ENCODE measurements around the gene DYRK3. TPM values are rescaled to one million over a fixed set of nuclear protein-coding genes. Genes with fewer than 3 reads are reported as not detected.

The DYRK3 gene
- total and polyA plus RNA-seq, 2 of the 8 experiments (the other 6 are each of a cell fraction or from before 2014, with no cell fraction given), result 2.1 to 8.5 TPM

DNA sequence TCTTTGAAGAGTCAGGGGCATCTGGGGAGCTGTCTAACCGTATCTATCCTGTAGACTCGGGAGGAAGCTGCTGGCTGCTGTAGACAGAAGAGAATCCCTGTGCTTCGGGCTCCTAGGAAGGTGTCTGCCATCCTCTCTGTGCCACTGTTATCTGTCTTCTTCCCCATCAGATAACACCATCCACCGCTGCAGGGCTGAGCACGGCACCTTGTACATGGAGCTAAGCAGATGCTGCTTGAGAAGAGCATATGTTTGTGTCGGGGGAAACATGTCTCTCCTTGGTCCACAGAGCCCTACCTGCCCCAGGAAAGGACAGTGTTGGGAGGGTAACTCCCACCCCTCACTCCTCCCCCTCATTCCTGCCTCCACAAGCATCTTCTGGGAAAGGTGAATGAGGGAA lies 48.0 kb downstream of the DYRK3 start:
- Histone ChIP-seq H3K79me1 (ENCODE audit: low read depth, low read length) (peaks cover 2% of the 10 kb centered on the region; the same call in 1 of the 2 replicates), H3K4me3 (ENCODE audit: extremely low read depth in 1 of 4, insufficient read depth in 2 of 4, low read depth in 3 of 4, low read length in 4 of 4) (no peak overlapping the region), H2AFZ (ENCODE audit: low read length) (no peak overlapping the region), H4K8ac (ENCODE audit: extremely low read depth, insufficient read depth, low read length) (no peak overlapping the region), H2BK12ac (ENCODE audit: low read depth, low read length) (no peak overlapping the region), H3K27me3 (replicated peaks in 1 of 4; ENCODE audit: control insufficient read depth in 3 of 4, extremely low read depth in 1 of 4, insufficient read depth in 3 of 4, low read length in 3 of 4) (peaks cover 9 to 31% (median 26%) of the 10 kb centered on the region in 4 experiments), H3K79me2 (ENCODE audit: control insufficient read depth in 1 of 2, insufficient read depth in 2 of 2, low read length in 2 of 2) (peaks cover 0 to 12% of the 10 kb centered on the region in 2 experiments; a peak in 3 of 4 replicates), H3K4me2 (ENCODE audit: insufficient read depth in 1 of 2, low read depth in 2 of 2, low read length in 2 of 2) (no peak overlapping the region), H3K9me3 (ENCODE audit: insufficient read depth in 2 of 2, low read depth in 1 of 2, low read length in 1 of 2) (no peaks in the 10 kb centered on the region), H3K9ac (replicated peaks in 1 of 4; ENCODE audit: extremely low read depth in 1 of 4, low read depth in 3 of 4, low read length in 3 of 4) (no peak overlapping the region), H4K20me1 (replicated peaks in 1 of 2; ENCODE audit: control insufficient read depth in 1 of 2, insufficient read depth in 2 of 2, low read length in 2 of 2) (peaks cover 10 to 16% of the 10 kb centered on the region in 2 experiments), H2BK120ac (replicated peaks; ENCODE audit: low read depth, low read length) (no peak overlapping the region), H2AK5ac (ENCODE audit: low read depth, low read length) (no peak overlapping the region), H3K27ac (ENCODE audit: low read depth, low read length) (no peak overlapping the region), H2BK5ac (ENCODE audit: low read depth, low read length) (no peak overlapping the region), H3K23me2 (ENCODE audit: low read depth, low read length) (peaks cover 7% of the 10 kb centered on the region), H4K91ac (replicated peaks; ENCODE audit: insufficient read length, low read length) (no peak overlapping the region), H2BK15ac (ENCODE audit: low read length) (no peak overlapping the region), H2BK20ac (ENCODE audit: low read length) (no peak overlapping the region), H3K36me3 (ENCODE audit: control insufficient read depth in 2 of 4, insufficient read depth in 4 of 4, low read length in 3 of 4) (no peaks in the 10 kb centered on the region), H3K14ac (ENCODE audit: insufficient read length) (no peak overlapping the region), H3K18ac (ENCODE audit: extremely low read depth, low read length) (no peak overlapping the region), H4K5ac (ENCODE audit: insufficient read length, low read depth, low read length) (no peak overlapping the region), H3K4me1 (replicated peaks in 1 of 4; ENCODE audit: control insufficient read depth in 3 of 4, insufficient read depth in 4 of 4, low read length in 3 of 4) (peaks cover 3 to 18% (median 8%) of the 10 kb centered on the region in 4 experiments), H3K4ac (replicated peaks; ENCODE audit: insufficient read length, low read depth, low read length) (no peak overlapping the region), H3K23ac (ENCODE audit: insufficient read length) (no peak overlapping the region), H3K56ac (replicated peaks; ENCODE audit: insufficient read length, low read depth, low read length) (no peak overlapping the region)
- FAIRE-seq (no peak), DNase-seq (ENCODE audit: low read depth in 1 of 2, low spot score in 2 of 2) (no peak)
- POLR2A ChIA-PET (ENCODE audit: partially characterized antibody), result no interaction called here
- TF ChIP-seq ASH2L (IDR thresholded peaks at IDR 0.05; ENCODE audit: low read length) (no peak), NANOG (IDR thresholded peaks at IDR 0.05; ENCODE audit: insufficient read depth, low read depth, low read length, poor library complexity, severe bottlenecking) (no peak), GTF2F1 (IDR thresholded peaks at IDR 0.05; ENCODE audit: borderline replicate concordance, low read depth, low read length) (no peak)
- CTCF ChIA-PET (ENCODE audit: partially characterized antibody), result interaction anchor here (0.8 to 2.0 kb wide), 11 partner anchors 9 to 176 kb away, joined by 3 to 8 read pairs (median 4); partner anchors contain the start of gene RASSF5
- 79% methylated on average over 6 of the region's 6 CpGs; no CpG with 5 or more reads in 1 of the 2 experiments for WGBS, 2 experiments (ENCODE audit: extremely low coverage in 1 of 2, insufficient coverage in 1 of 2, insufficient read length in 1 of 2, insufficient replicate concordance in 2 of 2, low coverage in 1 of 2, low lambda C conversion rate in 2 of 2, missing lambda C conversion rate in 1 of 2)

All from H1 (cell line).